Stimulated activated memory B cell treated with anti-CD40 and anti-IgM and Interleukin-4, amounts not matched to agents 10 μg/mL and 1 μg/mL and 100 μg/mL, for 72 hours (primary cell): ENCODE measurements around the gene SDHAF3.
"Not testable (repeated sequence)": the region's sequence is repeated elsewhere in the genome, so short reads cannot be mapped to it uniquely, and the experiment has no call there.

ENCODE experiments used
- ATAC-seq: fragments of 150-1000 bp; cut with Tn5 transposase; 2 replicates; pipeline ENCODE4 v1.10.0; 2021
- H3K27ac Mint-ChIP-seq: one replicate; pipeline ENCODE4 v1.8.0; 2022; ENCODE audit warnings: mild to moderate bottlenecking, mixed read lengths
- H3K27me3 Mint-ChIP-seq: one replicate; pipeline ENCODE4 v1.8.0; 2022; ENCODE audit warnings: mixed read lengths
- H3K36me3 Mint-ChIP-seq: one replicate; pipeline ENCODE4 v1.8.0; 2022; ENCODE audit warnings: mixed read lengths
- H3K4me1 Mint-ChIP-seq: one replicate; pipeline ENCODE4 v1.8.0; 2022; ENCODE audit warnings: mixed read lengths
- H3K4me3 Mint-ChIP-seq: one replicate; pipeline ENCODE4 v1.8.0; 2022; ENCODE audit warnings: mild to moderate bottlenecking, moderate library complexity, mixed read lengths
- H3K9me3 Mint-ChIP-seq: one replicate; pipeline ENCODE4 v1.8.0; 2022; ENCODE audit warnings: mixed read lengths

Gene SDHAF3

DNA sequence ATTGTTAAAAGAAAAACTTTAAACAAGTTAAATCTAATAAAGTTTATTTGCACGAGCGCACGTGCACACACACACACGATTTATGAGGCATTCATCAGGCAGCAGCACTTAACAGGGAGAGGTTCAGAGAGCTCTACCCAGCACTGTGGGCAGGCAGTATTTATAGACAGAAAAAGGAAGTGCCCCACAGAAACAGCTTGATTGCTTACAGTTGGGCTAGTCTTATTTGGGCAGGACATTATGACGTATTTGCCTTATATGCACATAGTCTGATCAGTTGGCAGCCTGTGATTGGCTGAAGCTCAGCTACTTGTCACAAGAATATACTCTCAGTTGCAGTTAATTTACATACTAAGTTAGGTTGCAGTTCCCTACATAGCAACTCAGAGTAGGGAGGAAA, 1.2 kb upstream of the SDHAF3 start:
- ATAC-seq, result peak; percentile 57
- peaks cover 14% of the 10 kb centered on the region for H3K36me3 Mint-ChIP-seq
- peak overlapping the region; percentile 89 for H3K27ac Mint-ChIP-seq
- H3K4me1 Mint-ChIP-seq, result peaks cover 54% of the 10 kb centered on the region
- no peaks in the 10 kb centered on the region for H3K9me3 Mint-ChIP-seq
- peak overlapping the region; percentile 19 for H3K4me3 Mint-ChIP-seq
- H3K27me3 Mint-ChIP-seq, result no peaks in the 10 kb centered on the region

DNA sequence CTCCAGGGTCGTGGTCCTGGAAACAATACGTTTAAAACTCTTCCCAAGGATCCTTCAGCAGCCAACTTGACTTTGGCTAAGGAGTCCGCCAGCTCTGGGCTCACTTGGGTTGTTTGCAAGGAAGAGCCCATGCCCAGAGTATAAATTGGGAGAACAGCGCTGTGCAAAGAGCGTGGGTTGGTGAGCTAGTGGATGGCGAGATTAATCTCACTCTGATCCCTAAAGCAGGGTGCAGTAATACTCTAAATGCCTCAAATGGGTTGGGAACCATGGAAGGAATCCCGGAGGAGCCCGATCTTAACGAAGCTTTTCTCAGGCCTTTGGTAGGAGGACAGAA, 495 bp upstream of the SDHAF3 start:
- Mint-ChIP-seq H3K9me3 (no peaks in the 10 kb centered on the region), H3K27me3 (no peaks in the 10 kb centered on the region), H3K4me1 (peaks cover 55% of the 10 kb centered on the region), H3K36me3 (peaks cover 17% of the 10 kb centered on the region), H3K27ac (peak overlapping the region; percentile 89), H3K4me3 (peak overlapping the region; percentile 93)
- ATAC-seq, result no peak

DNA sequence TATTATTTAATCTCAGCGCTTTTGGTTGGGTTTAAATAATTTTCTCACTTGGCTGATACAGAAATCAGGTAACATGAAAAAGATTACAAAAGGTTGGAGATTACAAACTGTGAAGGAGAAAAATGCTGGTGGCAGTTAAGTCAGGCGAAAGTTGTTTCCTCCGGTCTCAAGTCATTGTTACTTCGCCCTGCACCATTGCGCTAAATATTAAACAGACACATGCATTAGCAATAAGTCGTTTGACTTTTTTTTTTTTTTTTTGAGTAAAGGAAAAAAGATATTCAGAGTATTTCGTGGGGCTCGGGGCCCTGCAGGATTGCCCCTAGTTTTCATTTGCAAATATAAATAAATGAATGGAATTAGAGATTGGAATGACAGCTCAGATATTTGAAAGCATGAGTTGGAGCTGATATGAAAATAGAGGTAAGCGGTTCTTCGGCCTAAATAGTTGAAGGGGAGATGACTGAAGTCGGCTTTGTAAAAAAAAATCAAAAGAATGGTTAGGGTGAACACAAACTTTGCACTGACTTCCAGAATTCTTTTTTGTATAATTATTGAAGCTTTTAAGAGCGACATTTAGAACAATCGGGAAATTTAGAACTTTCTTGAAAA, 914 bp downstream of the SDHAF3 start:
- no peaks in the 10 kb centered on the region for H3K27me3 Mint-ChIP-seq
- H3K27ac Mint-ChIP-seq, result peak overlapping the region; percentile 89
- ATAC-seq, result no peak
- peak overlapping the region; percentile 93 for H3K4me3 Mint-ChIP-seq
- peaks cover 23% of the 10 kb centered on the region for H3K36me3 Mint-ChIP-seq
- peaks cover 55% of the 10 kb centered on the region for H3K4me1 Mint-ChIP-seq
- H3K9me3 Mint-ChIP-seq, result no peaks in the 10 kb centered on the region

DNA sequence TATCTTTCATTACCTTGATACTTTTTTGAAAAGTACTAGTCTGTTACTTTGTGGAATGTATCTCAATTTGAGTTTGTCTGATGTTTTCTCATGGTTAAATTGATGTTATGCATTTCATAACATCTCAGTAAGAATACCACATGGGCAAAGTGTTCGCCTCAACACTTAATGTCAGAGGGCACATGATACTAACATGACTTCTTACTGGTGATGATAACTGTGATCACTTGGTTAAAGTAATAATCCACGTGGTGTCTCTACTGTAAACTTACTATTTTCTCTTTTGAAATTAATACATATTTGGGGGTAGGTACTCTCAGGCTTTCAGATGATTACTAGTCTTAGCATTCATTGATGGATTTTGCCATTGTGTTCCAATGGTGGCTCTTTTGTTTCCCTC, 2.2 kb downstream of the SDHAF3 start:
- no peak for ATAC-seq
- H3K36me3 Mint-ChIP-seq, result peaks cover 32% of the 10 kb centered on the region
- no peaks in the 10 kb centered on the region for H3K27me3 Mint-ChIP-seq
- H3K9me3 Mint-ChIP-seq, result peaks cover 3% of the 10 kb centered on the region
- peaks cover 65% of the 10 kb centered on the region for H3K4me1 Mint-ChIP-seq
- H3K27ac Mint-ChIP-seq, result no peak overlapping the region
- H3K4me3 Mint-ChIP-seq, result no peak overlapping the region

DNA sequence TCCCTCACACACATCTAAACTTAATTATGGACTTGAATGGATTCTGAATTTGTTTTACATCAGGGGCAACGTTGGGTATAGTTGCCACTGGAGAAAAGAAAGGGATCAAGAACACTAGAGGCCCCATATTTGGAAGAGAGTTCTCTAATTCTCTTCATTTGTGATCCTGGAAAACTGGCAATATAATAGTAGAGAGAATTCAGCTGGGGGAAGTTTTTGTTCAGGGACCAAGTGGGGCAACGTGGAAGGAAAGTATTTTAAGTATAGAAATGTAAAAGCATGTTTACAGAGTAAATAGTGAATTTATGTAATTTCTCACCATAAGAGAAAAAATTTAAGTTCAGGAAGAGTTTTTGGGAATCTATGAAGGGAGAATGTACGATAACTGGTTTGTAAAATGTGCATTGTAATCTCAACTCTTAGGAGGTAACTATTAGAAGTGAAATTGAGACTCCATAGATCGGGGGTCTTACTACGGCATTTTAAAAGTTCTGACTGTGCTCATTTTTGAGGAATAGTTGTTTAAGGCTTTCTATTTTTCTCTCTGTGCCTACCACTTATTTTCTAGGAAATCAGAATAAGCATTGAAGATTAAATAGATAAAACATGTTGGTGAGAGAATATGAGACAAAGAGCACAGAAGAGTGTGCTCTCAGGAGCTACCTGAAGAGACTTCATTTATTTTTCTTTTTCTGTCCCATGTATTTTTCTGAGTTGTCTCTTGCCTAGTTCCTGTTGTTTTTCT, 3.4 kb downstream of the SDHAF3 start:
- peaks cover 44% of the 10 kb centered on the region for H3K36me3 Mint-ChIP-seq
- H3K27ac Mint-ChIP-seq, result no peak overlapping the region
- H3K27me3 Mint-ChIP-seq, result no peaks in the 10 kb centered on the region
- peaks cover 10% of the 10 kb centered on the region for H3K9me3 Mint-ChIP-seq
- no peak overlapping the region for H3K4me3 Mint-ChIP-seq
- peaks cover 70% of the 10 kb centered on the region for H3K4me1 Mint-ChIP-seq
- ATAC-seq, result no peak

DNA sequence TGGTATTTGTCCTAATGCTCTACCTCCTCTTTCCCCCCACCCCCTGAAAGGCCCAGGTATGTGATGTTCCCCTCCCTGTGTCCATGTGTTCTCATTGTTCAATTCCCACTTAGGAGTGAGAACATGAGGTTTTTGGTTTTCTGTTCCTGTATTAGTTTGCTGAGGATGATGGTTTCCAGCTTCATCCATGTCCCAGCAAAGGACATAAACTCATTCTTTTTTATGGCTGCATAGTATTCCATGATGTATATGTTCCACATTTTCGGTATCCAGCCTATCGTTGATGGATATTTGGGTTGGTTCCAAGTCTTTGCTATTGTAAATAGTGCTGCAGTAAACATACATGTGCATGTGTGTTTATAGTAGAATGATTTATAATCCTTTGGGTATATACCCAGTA, 5.6 kb downstream of the SDHAF3 start:
- H3K4me3 Mint-ChIP-seq, ATAC-seq, H3K27ac Mint-ChIP-seq, H3K27me3 Mint-ChIP-seq: not testable (repeated sequence)
- Mint-ChIP-seq H3K36me3 (peaks cover 53% of the 10 kb centered on the region), H3K9me3 (peaks cover 10% of the 10 kb centered on the region), H3K4me1 (peaks cover 52% of the 10 kb centered on the region)

DNA sequence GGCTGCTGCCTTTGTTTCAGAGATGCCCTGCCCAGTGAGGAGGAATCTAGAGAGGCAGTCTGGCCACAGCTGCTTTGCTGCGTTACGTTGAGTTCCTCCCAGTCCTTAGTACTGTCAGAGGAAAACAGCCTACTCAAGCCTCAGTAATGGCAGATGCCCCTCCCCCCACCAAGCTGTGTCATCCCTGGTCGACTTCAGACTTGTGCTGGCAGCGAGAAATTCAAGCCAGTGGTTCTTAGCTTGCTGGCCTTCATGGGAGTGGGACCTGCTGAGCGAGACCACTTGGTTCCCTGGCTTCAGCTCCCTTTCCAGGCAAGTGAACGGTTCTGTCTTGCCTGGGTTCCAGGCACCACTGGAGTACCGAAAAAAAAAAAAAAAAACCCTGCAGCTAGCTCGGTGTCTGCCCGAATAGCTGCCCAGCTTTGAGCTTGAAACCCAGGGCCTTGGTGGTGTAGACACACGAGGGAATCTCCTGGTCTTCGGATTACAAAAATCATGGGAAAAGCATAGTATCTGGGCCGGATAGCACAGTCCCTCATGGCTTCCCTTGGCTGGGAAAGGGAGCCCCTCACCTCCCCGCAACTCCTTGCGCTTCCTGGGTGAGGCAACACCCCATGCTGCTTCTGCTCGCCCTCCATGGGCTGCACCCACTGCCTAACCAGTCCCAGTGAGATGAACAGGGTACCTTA, 9.1 kb downstream of the SDHAF3 start:
- H3K9me3 Mint-ChIP-seq, result peaks cover 10% of the 10 kb centered on the region
- no peaks in the 10 kb centered on the region for H3K27me3 Mint-ChIP-seq
- peaks cover 35% of the 10 kb centered on the region for H3K4me1 Mint-ChIP-seq
- no peak overlapping the region for H3K27ac Mint-ChIP-seq
- H3K36me3 Mint-ChIP-seq, result peaks cover 37% of the 10 kb centered on the region
- ATAC-seq, result no peak
- no peak overlapping the region for H3K4me3 Mint-ChIP-seq

DNA sequence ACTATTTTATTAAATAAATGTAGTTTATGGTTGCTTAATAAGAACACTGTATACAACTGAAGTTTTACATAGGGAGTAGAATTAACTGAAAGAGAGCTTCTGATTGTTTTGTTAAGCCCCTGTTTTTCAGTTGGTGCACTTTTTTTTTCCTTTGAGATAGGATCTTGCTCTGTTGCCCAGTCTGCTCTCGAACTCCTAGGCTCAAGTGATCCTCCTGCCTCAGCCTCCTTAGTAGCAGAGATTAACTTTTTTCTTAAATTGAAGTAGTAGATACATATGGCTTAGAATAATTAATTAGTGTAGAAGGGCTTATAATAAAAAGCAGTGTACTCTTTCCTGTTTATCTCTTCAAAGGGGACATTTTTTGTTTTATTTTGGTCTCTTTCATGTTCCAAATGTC, 11.2 kb downstream of the SDHAF3 start:
- H3K27ac Mint-ChIP-seq, result no peak overlapping the region
- ATAC-seq, result no peak

DNA sequence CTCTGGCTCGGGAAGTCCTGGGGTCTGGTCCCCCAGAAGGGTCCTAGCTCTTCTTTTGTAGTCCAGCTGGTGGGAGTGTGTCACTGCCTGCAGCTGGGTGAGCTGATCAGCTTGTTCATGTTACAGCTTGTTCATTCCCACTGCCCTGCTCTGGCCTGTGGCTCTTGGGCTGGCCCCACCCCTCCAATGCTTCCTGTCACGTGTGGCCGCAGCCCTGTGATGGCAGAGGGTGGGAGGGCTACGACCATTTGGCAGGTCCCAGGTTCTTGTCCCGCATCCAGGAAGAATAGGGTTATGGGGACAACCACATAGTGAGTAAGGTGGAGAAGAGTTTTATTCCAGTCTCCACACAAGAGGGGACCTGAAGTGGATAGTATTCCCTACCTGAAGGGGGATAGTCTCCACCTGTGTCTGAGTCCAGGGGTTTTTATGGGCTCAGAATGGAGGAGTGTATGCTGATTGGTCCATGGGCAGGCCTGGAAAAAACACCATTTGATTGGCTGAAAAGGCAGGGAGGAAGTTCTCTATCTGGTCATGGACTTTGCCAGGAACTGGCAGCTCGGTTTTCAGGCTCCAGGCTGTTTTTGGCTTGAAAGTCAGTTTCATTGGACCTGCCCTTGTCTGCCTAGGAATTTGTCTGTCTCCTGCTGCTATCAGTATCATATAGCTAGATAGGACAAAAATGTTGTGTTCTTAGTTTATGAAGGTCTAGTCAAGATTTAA, 13.1 kb downstream of the SDHAF3 start:
- ATAC-seq, result no peak
- H3K4me1 Mint-ChIP-seq, result peaks cover 27% of the 10 kb centered on the region
- H3K27ac Mint-ChIP-seq, result no peak overlapping the region
- H3K9me3 Mint-ChIP-seq, result peaks cover under 1% of the 10 kb centered on the region
- no peaks in the 10 kb centered on the region for H3K27me3 Mint-ChIP-seq
- no peak overlapping the region for H3K4me3 Mint-ChIP-seq
- H3K36me3 Mint-ChIP-seq, result peaks cover 25% of the 10 kb centered on the region

More for the DNA sequence above, 11.2 kb downstream of the SDHAF3 start:
- Mint-ChIP-seq H3K36me3 (peaks cover 28% of the 10 kb centered on the region), H3K27me3 (no peaks in the 10 kb centered on the region), H3K4me1 (peaks cover 33% of the 10 kb centered on the region), H3K9me3 (peaks cover 10% of the 10 kb centered on the region), H3K4me3 (no peak overlapping the region)

DNA sequence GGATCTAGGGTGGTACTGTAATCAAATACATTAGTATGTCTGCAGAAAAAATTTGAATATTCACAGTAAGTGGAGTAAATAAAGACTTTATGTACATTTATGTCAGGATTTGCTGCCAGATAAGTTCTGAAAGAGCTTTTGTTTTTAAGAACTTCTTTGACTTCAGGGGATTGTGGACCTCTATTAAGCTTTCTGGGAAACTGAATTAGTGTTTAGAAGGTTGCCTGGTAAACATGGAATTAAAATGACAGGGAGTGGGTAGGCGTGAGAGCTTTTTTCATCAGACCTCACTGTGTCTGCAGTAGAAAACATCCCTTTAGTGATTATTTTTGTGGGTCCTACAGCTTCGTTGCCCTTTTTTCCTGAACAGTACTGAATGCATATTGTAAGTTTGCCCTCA, 15.7 kb downstream of the SDHAF3 start:
- no peak for ATAC-seq
- Mint-ChIP-seq H3K27ac (no peak overlapping the region), H3K4me1 (peaks cover 25% of the 10 kb centered on the region), H3K27me3 (no peaks in the 10 kb centered on the region), H3K36me3 (peaks cover 25% of the 10 kb centered on the region), H3K9me3 (no peaks in the 10 kb centered on the region), H3K4me3 (no peak overlapping the region)

DNA sequence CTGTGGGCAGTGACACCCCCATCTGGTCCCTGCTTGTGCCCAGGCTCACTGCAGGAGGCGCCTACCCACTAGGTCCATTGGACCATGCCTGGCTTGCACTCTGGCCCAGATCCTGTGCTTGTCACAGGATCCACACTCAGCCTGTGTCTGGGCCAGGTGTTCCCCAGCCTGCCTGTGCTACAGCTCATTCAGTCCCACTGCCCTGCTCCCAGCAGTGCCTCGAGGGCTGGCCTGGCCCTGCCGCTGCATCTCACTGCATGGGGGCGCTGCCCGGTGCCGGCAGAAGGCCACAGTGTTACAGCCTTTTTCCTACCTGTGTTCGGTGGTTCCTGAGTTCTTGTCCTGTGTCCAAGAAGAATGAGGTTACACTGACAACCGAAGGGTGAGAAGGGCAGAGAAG, 21.3 kb downstream of the SDHAF3 start:
- Mint-ChIP-seq H3K27me3 (no peaks in the 10 kb centered on the region), H3K4me1 (peaks cover 8% of the 10 kb centered on the region), H3K27ac (no peak overlapping the region), H3K36me3 (peaks cover 76% of the 10 kb centered on the region), H3K4me3 (no peak overlapping the region), H3K9me3 (peaks cover 15% of the 10 kb centered on the region)
- ATAC-seq, result no peak

DNA sequence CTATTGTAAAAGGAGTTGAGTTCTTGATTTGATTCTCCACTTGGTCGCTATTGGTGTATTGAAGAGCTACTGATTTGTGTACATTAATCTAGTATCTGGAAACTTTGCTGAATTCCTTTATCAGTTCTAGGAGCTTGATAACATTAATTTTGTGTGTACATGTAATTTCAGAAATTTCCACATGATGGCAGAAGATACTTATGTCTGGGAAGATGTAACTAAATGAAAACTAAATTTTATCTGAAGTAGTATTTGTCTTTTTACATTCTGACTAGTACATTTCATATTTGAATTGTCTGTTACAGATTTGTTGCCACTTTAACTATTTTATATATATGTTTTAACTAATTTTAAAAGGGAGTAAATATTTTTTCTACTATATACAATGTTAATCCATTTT, 27.6 kb downstream of the SDHAF3 start:
- Mint-ChIP-seq H3K36me3 (peaks cover 40% of the 10 kb centered on the region), H3K9me3 (peaks cover 6% of the 10 kb centered on the region), H3K4me3 (no peak overlapping the region), H3K27me3 (no peaks in the 10 kb centered on the region), H3K4me1 (peaks cover 6% of the 10 kb centered on the region), H3K27ac (no peak overlapping the region)
- ATAC-seq, result no peak

DNA sequence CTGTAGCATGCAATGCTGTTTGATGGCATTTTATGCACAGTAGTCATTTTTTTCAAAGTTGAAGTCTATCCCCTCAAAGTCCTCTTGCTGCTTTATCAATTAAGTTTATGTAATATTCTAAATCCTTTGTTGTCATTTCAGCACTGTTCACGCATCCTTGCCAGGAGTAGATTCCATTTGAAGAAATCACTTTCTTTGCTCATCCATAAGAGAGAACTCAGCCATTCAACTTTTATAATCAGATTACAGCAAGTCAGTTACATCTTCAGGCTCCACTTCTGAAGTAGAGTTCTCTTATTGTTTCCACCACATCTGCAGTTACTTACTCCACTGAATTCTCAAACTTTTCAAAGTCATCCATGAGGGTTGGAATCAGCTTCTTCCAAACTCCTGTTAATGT, 32.3 kb downstream of the SDHAF3 start:
- no peaks in the 10 kb centered on the region for H3K27me3 Mint-ChIP-seq
- no peaks in the 10 kb centered on the region for H3K9me3 Mint-ChIP-seq
- peaks cover 19% of the 10 kb centered on the region for H3K36me3 Mint-ChIP-seq
- ATAC-seq, result no peak
- peaks cover 10% of the 10 kb centered on the region for H3K4me1 Mint-ChIP-seq
- H3K4me3 Mint-ChIP-seq, result no peak overlapping the region
- no peak overlapping the region for H3K27ac Mint-ChIP-seq

DNA sequence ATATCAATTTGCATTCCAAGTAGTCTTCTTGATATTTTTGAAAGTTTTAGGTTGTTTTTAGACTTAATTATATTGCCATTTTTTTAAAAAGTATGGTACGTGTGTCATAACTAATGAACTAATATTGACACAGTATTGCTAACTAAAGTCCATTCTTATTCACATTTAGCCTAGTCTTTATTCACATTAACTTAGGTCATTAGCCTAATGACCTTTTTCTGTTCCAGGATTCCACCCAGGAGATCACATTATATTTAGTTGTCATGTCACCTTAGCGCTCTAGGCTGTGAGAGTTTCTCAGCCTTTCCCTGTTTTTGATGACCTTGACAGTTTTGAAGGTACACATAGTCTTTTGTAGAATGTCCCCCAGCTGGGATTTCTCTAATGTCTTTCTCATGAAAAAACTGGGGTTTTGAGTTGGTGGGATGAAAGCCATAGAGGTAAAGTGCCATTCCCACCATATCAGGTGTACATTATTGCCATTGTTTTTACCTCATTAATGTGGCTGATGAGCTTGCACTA, 38.5 kb downstream of the SDHAF3 start:
- no peaks in the 10 kb centered on the region for H3K27me3 Mint-ChIP-seq
- H3K4me1 Mint-ChIP-seq, result peaks cover 7% of the 10 kb centered on the region
- H3K36me3 Mint-ChIP-seq, result peaks cover 34% of the 10 kb centered on the region

DNA sequence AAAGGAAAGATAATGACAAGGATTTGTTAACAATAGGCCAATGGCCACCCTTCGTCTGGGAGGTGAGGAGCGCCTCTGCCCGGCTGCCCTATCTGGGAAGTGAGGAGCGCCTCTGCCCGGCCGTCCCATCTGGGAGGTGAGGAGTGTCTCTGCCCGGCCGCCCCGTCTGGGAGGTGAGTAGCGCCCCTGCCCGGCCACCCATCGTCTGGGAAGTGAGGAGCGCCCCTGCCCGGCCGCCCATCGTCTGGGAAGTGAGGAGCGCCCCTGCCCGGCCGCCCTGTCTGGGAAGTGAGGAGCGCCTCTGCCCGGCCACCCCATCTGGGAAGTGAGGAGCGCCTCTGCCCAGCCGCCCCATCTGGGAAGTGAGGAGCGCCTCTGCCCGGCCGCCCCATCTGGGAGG, 42.5 kb downstream of the SDHAF3 start:
- ATAC-seq, H3K9me3 Mint-ChIP-seq, H3K4me1 Mint-ChIP-seq, H3K27me3 Mint-ChIP-seq, H3K27ac Mint-ChIP-seq, H3K4me3 Mint-ChIP-seq: not testable (repeated sequence)
- peaks cover 49% of the 10 kb centered on the region for H3K36me3 Mint-ChIP-seq

More for the DNA sequence above, 38.5 kb downstream of the SDHAF3 start:
- Mint-ChIP-seq H3K9me3 (peaks cover 3% of the 10 kb centered on the region), H3K4me3 (no peak overlapping the region), H3K27ac (no peak overlapping the region)
- ATAC-seq, result no peak
